Stromal cell of bone marrow (primary cell): ENCODE measurements around the gene NR2E1.

Source experiments
- DNase-seq: peaks from one replicate; pipeline ENCODE4 v3.0.0-alpha.2; 2012; ENCODE audit warnings: low read depth

Gene NR2E1

GRCh38 chr6:108165714-108166663 lies at the start of gene NR2E1:
Gene NR2E1, plus strand, starts transcription at chr6:108166022. Its CDS starts 744 bp downstream, at chr6:108166766.
- no peak for DNase-seq

GRCh38 chr6:108116546-108117426 lies 49.0 kb upstream of the NR2E1 start:
- DNase-seq = no peak

GRCh38 chr6:108117427-108118358 lies 48.1 kb upstream of the NR2E1 start:
- no peak for DNase-seq

- no peak for DNase-seq
These were observed 47.5 kb upstream of the NR2E1 start for GRCh38 chr6:108118359-108118724.

GRCh38 chr6:108118810-108119768 lies 46.7 kb upstream of the NR2E1 start:
- DNase-seq = no peak

- DNase-seq = no peak
These were observed 46.1 kb upstream of the NR2E1 start for GRCh38 chr6:108119769-108120141.

GRCh38 chr6:108120311-108120710 lies 45.5 kb upstream of the NR2E1 start:
- DNase-seq = no peak

- no peak for DNase-seq
These were observed 44.2 kb upstream of the NR2E1 start for GRCh38 chr6:108121612-108122011.

GRCh38 chr6:108123481-108123929 lies 42.3 kb upstream of the NR2E1 start:
- no peak for DNase-seq

- DNase-seq = no peak
These were observed 41.9 kb upstream of the NR2E1 start for GRCh38 chr6:108123946-108124345.

- DNase-seq = no peak
These were observed 38.8 kb upstream of the NR2E1 start for GRCh38 chr6:108127056-108127455.

GRCh38 chr6:108127826-108128225 lies 38.0 kb upstream of the NR2E1 start:
- no peak for DNase-seq

- DNase-seq = no peak
These were observed 35.6 kb upstream of the NR2E1 start for GRCh38 chr6:108130262-108130661.

- no peak for DNase-seq
These were observed 33.0 kb upstream of the NR2E1 start for GRCh38 chr6:108132863-108133262.

GRCh38 chr6:108133594-108134179 lies 32.1 kb upstream of the NR2E1 start:
- no peak for DNase-seq

- no peak for DNase-seq
These were observed 31.4 kb upstream of the NR2E1 start for GRCh38 chr6:108134213-108134970.

- no peak for DNase-seq
These were observed 23.6 kb upstream of the NR2E1 start for GRCh38 chr6:108142240-108142639.

- no peak for DNase-seq
These were observed 20.2 kb upstream of the NR2E1 start for GRCh38 chr6:108145639-108146038.

- DNase-seq = no peak
These were observed 13.4 kb upstream of the NR2E1 start for GRCh38 chr6:108152446-108152845.
